OCI-LY3 (cell line): ENCODE results near the gene FTO.

ENCODE experiments used
- H2AFZ ChIP-seq: fragments of 200-600, 300-600 bp; shearing (Covaris generic); 2 replicates; pipeline ENCODE4 v1.6.0; 2014; ENCODE audit warnings: antibody characterized with exemption, low read depth, low read length
- H3K27ac ChIP-seq: fragments of 200-600, 300-600 bp; sonication (generic); 2 replicates; pipeline ENCODE4 v1.5.1; 2014; ENCODE audit warnings: mild to moderate bottlenecking, low read length, moderate library complexity, mixed read lengths
- H3K27me3 ChIP-seq: fragments of 200-600, 300-600 bp; sonication (generic); 2 replicates; pipeline ENCODE4 v1.6.1; 2014; ENCODE audit warnings: low read depth, low read length, mixed read lengths
- H3K36me3 ChIP-seq: fragments of 200-600, 300-600 bp; sonication (generic); replicated peaks from 2 replicates; pipeline ENCODE3; 2014; ENCODE audit warnings: low read depth, low read length, mixed read lengths
- H3K4me1 ChIP-seq: fragments of 300-600, 200-600 bp; sonication (generic); 2 replicates; pipeline ENCODE4 v1.6.1; 2014; ENCODE audit warnings: low read length, mixed read lengths
- H3K4me2 ChIP-seq: fragments of 200-600, 300-600 bp; sonication (generic); 2 replicates; pipeline ENCODE4 v1.6.1; 2014; ENCODE audit warnings: low read length, mixed read lengths
- H3K4me3 ChIP-seq: fragments of 300-600, 200-600 bp; sonication (generic); 2 replicates; pipeline ENCODE4 v1.5.1; 2014; ENCODE audit warnings: antibody characterized with exemption, mild to moderate bottlenecking, low read length, moderate library complexity
- H3K79me2 ChIP-seq: fragments of 300-600, 200-600 bp; shearing (Covaris generic); 2 replicates; pipeline ENCODE4 v1.6.1; 2014; ENCODE audit warnings: mild to moderate bottlenecking, low read length, mixed read lengths
- H3K9ac ChIP-seq: fragments of 300-600, 200-600 bp; shearing (Covaris generic); 2 replicates; pipeline ENCODE4 v1.6.0; 2014; ENCODE audit warnings: mild to moderate bottlenecking, low read length, moderate library complexity
- H3K9me3 ChIP-seq: fragments of 200-600, 300-600 bp; shearing (Covaris generic); 2 replicates; pipeline ENCODE4 v1.6.1; 2014; ENCODE audit warnings: low read length, mixed read lengths; ENCODE audit not compliant: insufficient read depth
- H4K20me1 ChIP-seq: fragments of 200-600, 300-600 bp; sonication (generic); 2 replicates; pipeline ENCODE4 v1.6.1; 2016; ENCODE audit warnings: low read length, mixed read lengths; ENCODE audit not compliant: insufficient read depth
- CTCF ChIP-seq: fragments of 200-600, 300-600 bp; sonication (generic); IDR thresholded peaks from 2 replicates; pipeline ENCODE4 v1.5.1; 2014; ENCODE audit warnings: antibody characterized with exemption, low read length, low read depth
- EZH2phosphoT487 ChIP-seq: fragments of 200-600 bp; shearing (Covaris generic); IDR thresholded peaks from 2 replicates; pipeline ENCODE4 v1.6.1; 2018; ENCODE audit warnings: antibody characterized with exemption, mixed run types, low read depth

Gene FTO

DNA sequence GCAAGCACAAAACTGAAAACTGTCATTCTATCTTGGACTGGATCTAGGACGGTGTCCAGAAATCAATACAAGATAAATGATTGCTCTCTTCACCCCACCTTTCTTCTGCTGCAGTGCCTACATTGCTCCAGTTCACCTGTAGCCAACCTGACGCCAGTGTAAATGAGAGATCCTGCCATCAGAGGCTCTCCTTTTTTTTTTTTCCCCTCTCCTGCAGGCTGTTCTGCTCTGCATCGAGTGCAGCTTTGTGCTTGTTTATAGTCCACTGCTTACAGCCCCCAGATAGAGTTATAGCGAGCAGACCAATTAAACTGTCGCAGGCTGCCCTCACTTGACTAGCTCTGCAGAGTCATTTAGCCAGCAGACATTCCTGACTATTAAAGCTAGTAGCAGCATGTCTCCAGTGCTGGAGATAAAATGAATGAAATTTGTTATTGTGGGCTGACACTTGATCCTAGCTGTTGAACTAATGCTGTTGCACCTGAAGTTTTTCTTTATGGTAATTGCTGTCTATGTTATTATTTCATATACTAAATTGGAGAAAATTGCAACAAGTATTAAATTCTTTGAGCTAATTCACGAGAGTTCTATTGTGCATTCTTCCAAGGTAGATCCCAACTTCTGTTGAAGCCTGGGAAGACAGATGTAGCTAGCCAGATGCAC lies 257.1 kb downstream of the FTO start:
- H3K4me1 ChIP-seq = no peaks in the 10 kb centered on the region
- TF ChIP-seq EZH2phosphoT487 (no peak), CTCF (no peak)
- no peaks in the 10 kb centered on the region for H4K20me1 ChIP-seq
- no peaks in the 10 kb centered on the region for H3K79me2 ChIP-seq
- H3K36me3 ChIP-seq = no peaks in the 10 kb centered on the region
- H3K27me3 ChIP-seq = no peaks in the 10 kb centered on the region
- no peaks in the 10 kb centered on the region for H3K9me3 ChIP-seq
- H2AFZ ChIP-seq = no peak overlapping the region
- H3K27ac ChIP-seq = no peak overlapping the region
- no peak overlapping the region for H3K4me2 ChIP-seq
- no peak overlapping the region for H3K4me3 ChIP-seq
- H3K9ac ChIP-seq = no peak overlapping the region

GRCh38 chr16:53962041-53962440 lies 258.1 kb downstream of the FTO start:
- Histone ChIP-seq H3K79me2 (no peaks in the 10 kb centered on the region), H3K27me3 (no peaks in the 10 kb centered on the region), H3K4me2 (no peak overlapping the region), H3K9ac (no peak overlapping the region), H4K20me1 (no peaks in the 10 kb centered on the region), H3K9me3 (no peaks in the 10 kb centered on the region), H3K4me1 (no peaks in the 10 kb centered on the region), H3K36me3 (no peaks in the 10 kb centered on the region), H2AFZ (no peak overlapping the region), H3K4me3 (no peak overlapping the region), H3K27ac (no peak overlapping the region)
- no peak for TF ChIP-seq EZH2phosphoT487
- TF ChIP-seq CTCF = no peak

- H3K27ac ChIP-seq = no peak overlapping the region
- H3K4me1 ChIP-seq = no peaks in the 10 kb centered on the region
- H4K20me1 ChIP-seq = no peaks in the 10 kb centered on the region
- H3K4me2 ChIP-seq = no peak overlapping the region
- H3K9ac ChIP-seq = no peak overlapping the region
- H3K9me3 ChIP-seq = no peaks in the 10 kb centered on the region
- H3K36me3 ChIP-seq = no peaks in the 10 kb centered on the region
- no peak overlapping the region for H3K4me3 ChIP-seq
- H3K27me3 ChIP-seq = no peaks in the 10 kb centered on the region
- H3K79me2 ChIP-seq = no peaks in the 10 kb centered on the region
- H2AFZ ChIP-seq = no peak overlapping the region
- TF ChIP-seq CTCF = no peak
- no peak for TF ChIP-seq EZH2phosphoT487
These were observed 260.3 kb downstream of the FTO start for GRCh38 chr16:53964145-53964790.

- Histone ChIP-seq H3K79me2 (no peaks in the 10 kb centered on the region), H2AFZ (no peak overlapping the region), H3K27ac (no peak overlapping the region), H3K9me3 (no peaks in the 10 kb centered on the region), H3K9ac (no peak overlapping the region), H3K4me3 (no peak overlapping the region), H3K36me3 (no peaks in the 10 kb centered on the region), H3K4me2 (no peak overlapping the region), H3K27me3 (no peaks in the 10 kb centered on the region), H4K20me1 (no peaks in the 10 kb centered on the region), H3K4me1 (no peaks in the 10 kb centered on the region)
- TF ChIP-seq EZH2phosphoT487 = no peak
- no peak for TF ChIP-seq CTCF
These were observed 263.0 kb downstream of the FTO start for GRCh38 chr16:53966821-53967571.
